Spleen (tissue), 11 donors: Measurements from ENCODE around the gene FAM72A. TPM values are rescaled to one million over a fixed set of nuclear protein-coding genes. Genes with fewer than 3 reads are reported as not detected.
"Not testable (repeated sequence)": the region's sequence is repeated elsewhere in the genome, so short reads cannot be mapped to it uniquely, and the experiment has no call there.

Experiments
- DNase-seq: peaks from one replicate; pipeline ENCODE4 v3.0.0-alpha.2; 2020
- H3K27ac ChIP-seq, 8 donors: fragments of 200-600 bp; sonication (generic) in 7 of 8; 1 replicate in 4 of 8; 2 replicates in 4 of 8; pipeline versions ENCODE4 v1.5.0 to v1.8.0; 2016 to 2021; ENCODE audit warnings: inconsistent platforms in 4 of 8, mild to moderate bottlenecking in 4 of 8, moderate library complexity in 1 of 8
- H3K27me3 ChIP-seq, 7 donors: fragments of 200-600 bp; sonication (generic) in 6 of 7; replicated peaks in 1 of 7; 1 replicate in 4 of 7; 2 replicates in 3 of 7; pipeline versions ENCODE4 v1.5.0 to v1.8.0; 2016 to 2021; ENCODE audit warnings: inconsistent platforms in 3 of 7, mild to moderate bottlenecking in 1 of 7
- H3K36me3 ChIP-seq, 6 donors: fragments of 200-600 bp; sonication (generic) in 5 of 6; 1 replicate in 4 of 6; 2 replicates in 2 of 6; pipeline versions ENCODE4 v1.5.0 to v1.8.0; 2016 to 2021; ENCODE audit warnings: inconsistent platforms in 2 of 6
- H3K4me1 ChIP-seq, 6 donors: fragments of 200-600 bp; sonication (generic) in 5 of 6; 1 replicate in 3 of 6; 2 replicates in 3 of 6; pipeline versions ENCODE4 v1.5.0 to v1.8.0; 2016 to 2021; ENCODE audit warnings: inconsistent platforms in 3 of 6
- H3K4me3 ChIP-seq, 8 donors: fragments of 200-600 bp; sonication (generic) in 7 of 8; 1 replicate in 4 of 8; 2 replicates in 4 of 8; pipeline versions ENCODE4 v1.5.0 to v1.8.0; 2016 to 2021; ENCODE audit warnings: inconsistent platforms in 4 of 8, mild to moderate bottlenecking in 4 of 8, moderate library complexity in 2 of 8
- H3K9me3 ChIP-seq, 8 donors: fragments of 200-600 bp; sonication (generic) in 7 of 8; 1 replicate in 4 of 8; 2 replicates in 4 of 8; pipeline versions ENCODE4 v1.5.0 to v1.8.0; 2016 to 2021; ENCODE audit warnings: inconsistent platforms in 4 of 8
- POLR2AphosphoS5 ChIP-seq, 3 donors: sonication (generic); formaldehyde crosslinking; IDR thresholded peaks; one replicate each; pipeline ENCODE4 v1.5.1; 2017; ENCODE audit warnings: antibody characterized with exemption in 3 of 3
- WGBS, 5 donors: extraction: QIAGEN DNeasy Blood & Tissue Kit in 3 of 5; methylation state at CpG; one replicate each; pipeline versions ENCODE4 v1.1.5 to v1.1.7; 2013 to 2018; 5-methylcytosine and 5-hydroxymethylcytosine counted together
- intact Hi-C: fragments of 100-400 bp; cut with DNase I; formaldehyde crosslinking; loops from one replicate; pipeline ENCODE4 v1.15.0; 2023; ENCODE audit warnings: low total_unique reads
- polyA plus RNA-seq, 3 donors: library from polyadenylated mRNA; stranded (reverse); fragments of 200-250 nt; gene quantifications; one replicate each; pipeline ENCODE4 v1.2.1, GENCODE V29; 2013
- total RNA-seq, 7 donors: library from RNA; depleted of rRNA in 3 of 7; stranded (reverse); fragments of >200 nt in 3 of 7; fragmentation: NEBNext Ultra II Directional in 4 of 7; extraction: Animal tissue kit (Norgen Biotek cat#: 25700) in 4 of 7; gene quantifications; one replicate each; pipeline versions ENCODE4 v1.1.0 to v1.2.1, GENCODE V29; 2016 to 2021
- donor health status: healthy with polysubstance abuse.
- donor health status: DM: no; HTN: no; CAD: no; lungs with moderate emphysema.
- donor health status: DM: no; HTN: no; CAD: no.
- donor health status: Bipolar disorder and iron deficiency.
- donor health status: healthy.
- donor health status: DM: no; HTN: no; CAD: no.
- donor health status: DM: yes; HTN: yes; CAD: no.

The FAM72A gene
- total and polyA plus RNA-seq, 10 donors = 3.9 to 20.6 (median 7.4) TPM

- WGBS, 5 donors = 83 to 92% (median 87%) methylated on average over 3 to 5 of the region's 7 CpGs
Observed at GRCh38 chr1:206215600-206216392, 13.2 kb upstream of the FAM72A start.

DNA sequence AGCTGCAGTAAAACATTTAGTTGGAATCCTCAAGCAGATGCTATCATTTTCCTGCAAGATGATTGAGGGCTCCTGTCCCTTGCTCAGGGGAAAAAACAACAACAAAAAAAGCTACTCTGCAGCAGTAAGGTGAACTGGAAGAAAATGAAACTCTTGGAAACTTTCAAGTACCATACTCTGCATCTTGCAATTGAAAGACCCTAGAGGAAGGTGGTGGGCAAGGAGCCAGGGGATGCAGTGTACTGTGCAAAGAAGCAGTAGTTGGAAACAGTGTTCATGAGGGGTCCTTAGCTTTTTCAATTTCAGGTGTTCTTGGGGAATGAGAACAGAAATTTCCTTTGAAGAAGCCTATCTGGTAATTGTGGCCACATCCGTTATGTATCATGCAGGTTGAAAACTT lies 8.2 kb upstream of the FAM72A start:
- H3K27ac ChIP-seq, H3K4me1 ChIP-seq, H3K4me3 ChIP-seq, H3K9me3 ChIP-seq, DNase-seq, intact Hi-C loops, H3K27me3 ChIP-seq, H3K36me3 ChIP-seq: not testable (repeated sequence)
- no CpG with 5 or more reads among the region's 1 CpG for WGBS, 5 donors

More at GRCh38 chr1:206215600-206216392, 13.2 kb upstream of the FAM72A start:
- H3K9me3 ChIP-seq, H3K27ac ChIP-seq, H3K27me3 ChIP-seq, DNase-seq, H3K36me3 ChIP-seq, intact Hi-C loops, H3K4me3 ChIP-seq, H3K4me1 ChIP-seq: not testable (repeated sequence)

- H3K9me3 ChIP-seq, intact Hi-C loops, H3K27me3 ChIP-seq, H3K4me1 ChIP-seq, H3K36me3 ChIP-seq: not testable (repeated sequence)
- DNase-seq = peak; percentile 80
- WGBS, 5 donors = 0 to 2% methylated on average over 4 to 19 of the region's 31 CpGs; no CpG with 5 or more reads in 3 of the 5 donors
- H3K4me3 ChIP-seq = peak overlapping the region in 5 of 8 donors; percentile 19 to 56 (median 33)
- peak overlapping the region in 3 of 8 donors; percentile 11 to 55 (median 28) for H3K27ac ChIP-seq
Observed at GRCh38 chr1:206205569-206205968, 2.9 kb upstream of the FAM72A start.

- DNase-seq = peak; percentile 77
- H3K9me3 ChIP-seq, intact Hi-C loops, H3K36me3 ChIP-seq, H3K4me1 ChIP-seq, H3K27me3 ChIP-seq: not testable (repeated sequence)
- peak overlapping the region in 7 of 8 donors; percentile 33 to 68 (median 47) for H3K4me3 ChIP-seq
- TF ChIP-seq POLR2AphosphoS5 (IDR thresholded peaks at IDR 0.05) = peak in 2 of 3 donors; percentile 32 to 53
- peak overlapping the region in 7 of 8 donors; percentile 38 to 81 (median 72) for H3K27ac ChIP-seq
- WGBS, 5 donors = 0 to 4% (median 1%) methylated on average over 12 to 25 of the region's 25 CpGs
Observed at GRCh38 chr1:206204871-206205270, 2.2 kb upstream of the FAM72A start.

DNA sequence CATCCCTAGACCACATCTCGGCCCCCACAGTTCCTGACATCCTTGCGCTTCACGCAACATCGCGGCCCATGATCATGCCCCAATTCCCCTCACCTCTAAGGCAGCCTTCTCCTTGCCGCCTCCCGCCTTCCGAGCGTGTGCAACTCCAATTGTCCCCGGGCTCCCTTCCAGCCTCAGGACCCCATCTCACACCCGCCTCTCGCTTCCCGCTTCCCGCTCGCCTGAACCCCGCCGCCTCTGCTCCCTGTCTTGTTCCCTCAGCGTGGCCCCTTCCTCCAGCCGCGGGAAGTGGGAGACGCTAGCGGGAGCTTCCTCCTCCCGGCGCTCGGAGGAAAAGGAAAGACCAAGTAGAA lies 1.5 kb upstream of the FAM72A start:
- Histone ChIP-seq H3K4me3 (peak overlapping the region in 7 of 8 donors; percentile 22 to 64 (median 42)), H3K27ac (peak overlapping the region in 4 of 8 donors; percentile 71 to 89 (median 82))
- H3K4me1 ChIP-seq, H3K9me3 ChIP-seq, H3K27me3 ChIP-seq, H3K36me3 ChIP-seq, intact Hi-C loops: not testable (repeated sequence)
- DNase-seq = peak; percentile 68
- WGBS, 5 donors = 0% methylated on average over 4 of the region's 25 CpGs; no CpG with 5 or more reads in 4 of the 5 donors

DNA sequence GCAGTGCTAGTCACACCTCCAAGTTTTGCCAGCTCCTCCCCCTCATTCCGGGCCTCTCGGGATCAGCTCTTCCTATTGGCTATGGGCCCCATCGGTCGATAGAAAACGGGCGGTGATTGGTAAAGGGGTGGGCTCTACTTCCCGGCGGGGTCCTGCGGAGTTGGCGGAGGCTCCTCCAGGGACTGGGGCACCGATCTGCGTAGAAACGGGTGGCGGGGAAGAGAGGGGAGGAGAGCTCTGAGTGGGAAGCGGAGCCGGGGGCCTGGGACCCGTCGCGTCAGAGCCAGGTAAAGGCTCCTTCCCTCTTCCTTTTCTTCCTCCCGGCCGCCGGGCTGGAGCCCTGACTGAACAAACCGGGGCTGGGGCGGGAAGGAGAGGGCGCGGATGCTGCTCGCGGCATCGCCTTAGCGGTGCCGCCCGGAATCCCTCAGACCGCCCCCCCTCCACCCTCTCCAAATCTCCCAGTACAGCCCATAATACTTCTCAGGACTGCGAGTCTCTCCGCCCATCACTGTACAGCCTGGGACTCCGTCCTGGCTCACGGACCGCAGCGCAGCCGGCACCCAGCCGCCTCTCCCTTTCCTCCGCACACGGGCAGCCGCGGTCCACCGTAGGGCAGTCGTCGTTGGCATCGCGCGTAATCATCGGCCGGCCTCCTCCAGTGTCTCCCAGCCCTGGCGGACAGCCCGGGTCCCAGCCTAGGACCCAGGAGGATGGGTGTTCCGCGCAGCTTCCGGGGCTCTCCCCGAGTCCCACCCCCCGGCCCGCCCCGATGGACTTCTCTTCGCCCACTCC lies 922 bp upstream of the FAM72A start, which contains the start of gene SRGAP2:
Gene SRGAP2 (plus strand): TSS at position 178 of the 795 bp plus-strand sequence. CDS start 2,430 bp downstream, outside the sequence.
- peak within 1 kb of the TSS; percentile 57 to 90 (median 88) for H3K27ac ChIP-seq
- peak; percentile 91 for DNase-seq
- 0 to 2% (median 1%) methylated on average over 11 to 30 of the region's 63 CpGs; no CpG with 5 or more reads in 1 of the 5 donors for WGBS, 5 donors

DNA sequence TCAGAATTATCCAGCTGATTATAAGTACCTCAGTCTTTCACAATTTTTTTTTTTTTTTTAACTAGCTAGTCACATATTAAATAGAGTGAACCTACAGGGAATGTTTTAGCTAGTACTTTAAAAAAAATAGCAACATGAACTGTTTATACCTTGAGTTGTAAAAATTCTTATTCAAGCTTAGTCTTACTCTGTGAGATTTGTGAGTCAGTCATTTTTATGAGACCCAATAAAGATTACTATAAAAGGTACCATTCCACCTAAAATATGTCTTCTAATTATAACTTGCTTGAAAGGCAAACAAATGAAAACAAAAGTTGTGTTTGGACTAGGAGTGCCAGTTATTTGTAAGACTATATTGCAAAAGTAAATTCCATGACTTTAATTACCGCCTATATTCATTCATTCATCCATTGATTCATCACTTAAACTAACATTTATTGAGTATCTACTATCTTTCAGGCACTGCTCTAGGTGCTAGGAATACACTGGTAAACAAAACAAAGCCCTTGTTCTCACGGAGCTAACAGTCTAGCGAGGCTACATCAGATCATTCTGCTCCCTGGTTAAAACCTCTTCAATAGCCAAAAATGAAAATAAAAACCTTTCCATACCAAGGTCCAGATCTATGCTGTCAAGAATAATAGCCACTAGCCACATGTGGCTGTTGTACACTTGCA lies 5.8 kb downstream of the FAM72A start:
- 88 to 100% (median 95%) methylated on average over 2 to 3 of the region's 3 CpGs for WGBS, 5 donors
- H3K4me3 ChIP-seq, H3K36me3 ChIP-seq, intact Hi-C loops, H3K27me3 ChIP-seq, H3K4me1 ChIP-seq, DNase-seq, H3K27ac ChIP-seq, H3K9me3 ChIP-seq: not testable (repeated sequence)

More for the DNA sequence above, 922 bp upstream of the FAM72A start, which contains the start of gene SRGAP2:
- H3K4me1 ChIP-seq, intact Hi-C loops, H3K36me3 ChIP-seq, H3K27me3 ChIP-seq, H3K9me3 ChIP-seq: not testable (repeated sequence)
- peak within 1 kb of the TSS; percentile 46 to 75 (median 58) for H3K4me3 ChIP-seq
- peak; percentile 55 to 77 (median 63) for TF ChIP-seq POLR2AphosphoS5 (IDR thresholded peaks at IDR 0.05)

GRCh38 chr1:206195182-206195581 lies 7.5 kb downstream of the FAM72A start:
- H3K36me3 ChIP-seq, H3K4me3 ChIP-seq, H3K27ac ChIP-seq, H3K4me1 ChIP-seq, H3K27me3 ChIP-seq, DNase-seq, H3K9me3 ChIP-seq, intact Hi-C loops: not testable (repeated sequence)
- WGBS, 5 donors = no CpG with 5 or more reads among the region's 2 CpGs

DNA sequence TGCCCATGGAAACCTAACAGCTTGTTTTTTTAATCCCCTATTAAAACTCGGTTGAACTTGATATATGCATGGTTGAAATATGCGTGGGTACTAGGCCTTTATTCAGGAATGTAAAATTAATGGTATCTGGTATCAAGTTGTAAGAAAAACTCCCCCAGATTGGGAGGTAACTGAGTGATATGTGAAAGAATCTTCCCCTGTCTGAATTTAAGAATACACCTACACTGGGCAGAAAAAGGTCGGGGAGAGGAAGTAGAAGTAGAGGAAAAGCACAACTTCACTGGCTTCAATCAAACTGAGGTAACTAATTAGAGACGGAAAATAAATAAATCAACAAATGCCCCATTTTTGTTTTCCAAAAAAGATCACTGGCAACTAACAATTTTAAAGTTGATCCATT lies 15.8 kb downstream of the FAM72A start:
- H3K9me3 ChIP-seq, H3K4me1 ChIP-seq, intact Hi-C loops, H3K27me3 ChIP-seq, H3K27ac ChIP-seq, H3K36me3 ChIP-seq, DNase-seq, H3K4me3 ChIP-seq: not testable (repeated sequence)
- 80 to 93% (median 86%) methylated on average over 2 to 3 of the region's 4 CpGs for WGBS, 5 donors

GRCh38 chr1:206185778-206186177 lies 16.9 kb downstream of the FAM72A start:
- intact Hi-C loops, H3K4me1 ChIP-seq, H3K27me3 ChIP-seq, H3K27ac ChIP-seq, H3K36me3 ChIP-seq, DNase-seq, H3K9me3 ChIP-seq, H3K4me3 ChIP-seq: not testable (repeated sequence)
- no CpG with 5 or more reads among the region's 3 CpGs for WGBS, 5 donors
